ENCODE results near the gene APLF. TPM values are rescaled to one million over a fixed set of nuclear protein-coding genes. Genes with fewer than 3 reads are reported as not detected.
A peak's percentile ranks its signal among the peaks of the same experiment; 100 is the strongest.

APLF gene
- polyA plus RNA-seq, 2 of the 4 experiments (the other 2 are of a cell fraction): 1.5 to 2.8 TPM

DNA sequence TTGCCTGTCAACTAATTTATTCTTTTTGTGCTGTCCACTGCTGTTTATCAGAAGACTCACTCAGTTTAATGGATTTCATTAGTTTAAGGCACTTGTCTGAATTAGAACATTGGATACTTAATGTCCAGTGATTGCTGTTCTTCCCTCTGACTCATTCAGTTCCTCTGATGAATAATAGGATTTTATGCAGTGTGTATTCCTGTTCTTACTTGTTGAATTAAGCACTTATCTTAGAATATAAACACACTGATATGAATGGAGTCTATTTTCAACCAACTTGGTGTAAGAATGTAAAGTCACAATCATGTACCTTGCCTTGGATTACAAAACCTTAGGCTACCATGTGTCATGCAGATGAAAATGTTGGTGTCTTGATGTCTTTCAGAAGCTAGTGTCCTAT, 89.0 kb downstream of the APLF start:
- POLR2A ChIA-PET: no interaction called here
- H3K4me1 ChIP-seq: no peaks in the 10 kb centered on the region
- no peak overlapping the region for H3K4me3 ChIP-seq
- H3K4me2 ChIP-seq: no peak overlapping the region
- no peaks in the 10 kb centered on the region for H3K9me3 ChIP-seq
- no peak for TF ChIP-seq HES2 (IDR thresholded peaks at IDR 0.05)
- TF ChIP-seq FOXS1 (CRISPR knock-in tag; IDR thresholded peaks at IDR 0.05): no peak
- no peak for TF ChIP-seq JUNB (IDR thresholded peaks at IDR 0.05)
- H3K27ac ChIP-seq: no peak overlapping the region
- CTCF ChIA-PET: no interaction called here
- ATAC-seq (no peak), FAIRE-seq (no peak), DNase-seq (ENCODE audit: low read depth in 1 of 2, low spot score in 1 of 2) (no peak)

DNA sequence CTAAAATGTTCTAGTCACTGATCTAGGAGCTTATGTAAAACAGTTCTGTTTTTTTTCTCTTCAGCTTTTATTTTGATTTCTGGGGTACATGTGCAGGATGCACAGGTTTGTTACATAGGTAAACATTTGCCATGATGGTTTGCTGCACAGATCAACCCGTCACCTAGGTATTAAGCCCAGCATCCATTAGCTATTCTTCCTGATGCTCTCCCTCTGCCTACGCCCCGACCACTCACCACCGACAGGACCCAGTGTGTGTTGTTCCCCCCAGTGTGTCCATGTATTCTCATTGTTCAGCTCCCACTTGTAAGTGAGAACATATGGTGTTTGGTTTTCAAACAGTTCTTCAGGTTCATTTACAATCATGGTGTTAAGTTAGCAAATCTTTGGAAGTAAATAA, 91.2 kb downstream of the APLF start:
- 84% methylated on average over 4 of the region's 4 CpGs for WGBS (ENCODE audit: missing lambda C conversion rate)
- ATAC-seq (no peak), FAIRE-seq (no peak), DNase-seq (ENCODE audit: low read depth in 1 of 2, low spot score in 1 of 2) (no peak)
- Histone ChIP-seq H3K4me3 (no peak overlapping the region), H3K4me1 (no peaks in the 10 kb centered on the region), H3K9me3 (no peaks in the 10 kb centered on the region), H3K4me2 (no peak overlapping the region), H3K27ac (no peak overlapping the region)
- POLR2A ChIA-PET: no interaction called here
- TF ChIP-seq FOSL2 (IDR thresholded peaks at IDR 0.05): no peak
- no peak for TF ChIP-seq FOSL2 (CRISPR knock-in tag; IDR thresholded peaks at IDR 0.05)
- no peak for TF ChIP-seq EHMT2 (IDR thresholded peaks at IDR 0.05; ENCODE audit: low read depth)
- TF ChIP-seq ZNF302 (CRISPR knock-in tag; IDR thresholded peaks at IDR 0.05): no peak
- TF ChIP-seq HDAC2 (IDR thresholded peaks at IDR 0.05): no peak
- CTCF ChIA-PET: interaction anchor here (1.1 to 1.3 kb wide), 2 partner anchors 37 to 95 kb away, joined by 3 to 5 read pairs; no protein-coding TSS in a partner anchor

GRCh38 chr2:68559692-68560091, 92.3 kb downstream of the APLF start:
- FAIRE-seq (no peak), DNase-seq (ENCODE audit: low read depth in 1 of 2, low spot score in 1 of 2) (no peak), ATAC-seq (no peak)
- Histone ChIP-seq H3K9me3 (no peaks in the 10 kb centered on the region), H3K4me2 (no peak overlapping the region), H3K27ac (no peak overlapping the region), H3K4me3 (no peak overlapping the region), H3K4me1 (no peaks in the 10 kb centered on the region)
- ChIA-PET POLR2A (no interaction called here), CTCF (interaction anchor here (1.1 to 1.3 kb wide), 2 partner anchors 72 to 96 kb away, joined by 3 read pairs; no protein-coding TSS in a partner anchor)
- WGBS (ENCODE audit: missing lambda C conversion rate): 47% methylated on average over 2 of the region's 2 CpGs
- TF ChIP-seq MAFK (IDR thresholded peaks at IDR 0.05; ENCODE audit: partially characterized antibody): no peak

GRCh38 chr2:68560545-68560944, 93.2 kb downstream of the APLF start:
- CTCF ChIA-PET: interaction anchor here (0.9 to 1.1 kb wide), 2 partner anchors 8 to 119 kb away, joined by 3 read pairs; no protein-coding TSS in a partner anchor
- ATAC-seq: no peak
- Histone ChIP-seq H3K4me3 (no peak overlapping the region), H3K27ac (no peak overlapping the region), H3K4me2 (no peak overlapping the region), H3K4me1 (peaks cover 1% of the 10 kb centered on the region; the same call in 2 of the 3 replicates), H3K9me3 (no peaks in the 10 kb centered on the region)
- 46% methylated on average over 2 of the region's 2 CpGs for WGBS (ENCODE audit: missing lambda C conversion rate)
- no peak for DNase-seq (ENCODE audit: low read depth in 1 of 2, low spot score in 1 of 2)
- TF ChIP-seq CBX2 (IDR thresholded peaks at IDR 0.05; ENCODE audit: borderline replicate concordance, low read depth): no peak
- POLR2A ChIA-PET: no interaction called here
- FAIRE-seq: no peak

DNA sequence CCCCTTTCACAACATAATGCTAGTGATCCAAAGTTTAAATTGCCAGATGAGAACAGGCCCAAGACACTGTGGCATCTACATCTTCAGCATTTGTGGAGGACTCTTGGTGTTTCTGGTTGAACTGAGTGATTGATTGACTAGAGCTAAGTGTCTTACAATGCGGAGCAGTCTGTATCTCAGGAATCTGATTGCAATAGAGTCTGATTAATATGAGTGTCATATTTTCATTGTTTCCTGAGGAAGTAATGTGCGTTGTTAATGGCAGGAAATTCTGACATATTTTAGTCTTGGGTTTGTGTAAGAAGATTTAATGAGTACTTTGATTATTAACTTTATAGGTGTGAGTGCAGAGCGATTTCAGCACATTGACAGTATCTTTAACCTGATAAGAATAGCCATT, 94.0 kb downstream of the APLF start:
- TF ChIP-seq ATOH8 (CRISPR knock-in tag; IDR thresholded peaks at IDR 0.05; ENCODE audit: low read depth) (no peak), BHLHE40 (IDR thresholded peaks at IDR 0.05; ENCODE audit: low read depth, low read length) (no peak), ZSCAN20 (CRISPR knock-in tag; IDR thresholded peaks at IDR 0.05) (no peak), CBX2 (IDR thresholded peaks at IDR 0.05; ENCODE audit: borderline replicate concordance, low read depth) (no peak)
- Histone ChIP-seq H3K4me3 (no peak overlapping the region), H3K9me3 (no peaks in the 10 kb centered on the region), H3K27ac (no peak overlapping the region), H3K4me1 (peaks cover 9% of the 10 kb centered on the region; the same call in 2 of the 3 replicates), H3K4me2 (no peak overlapping the region)
- WGBS (ENCODE audit: missing lambda C conversion rate): 75% methylated on average over 3 of the region's 3 CpGs
- ChIA-PET CTCF (interaction anchor here (0.9 to 1.1 kb wide), 2 partner anchors 9 to 120 kb away, joined by 3 read pairs; no protein-coding TSS in a partner anchor), POLR2A (no interaction called here)
- ATAC-seq (no peak), FAIRE-seq (no peak), DNase-seq (ENCODE audit: low read depth in 1 of 2, low spot score in 1 of 2) (no peak)

GRCh38 chr2:68562934-68563333, 95.5 kb downstream of the APLF start:
- 75% methylated on average over 2 of the region's 2 CpGs for WGBS (ENCODE audit: missing lambda C conversion rate)
- DNase-seq (ENCODE audit: low read depth in 1 of 2, low spot score in 1 of 2) (no peak), FAIRE-seq (no peak), ATAC-seq (no peak)
- no peaks in the 10 kb centered on the region for H3K9me3 ChIP-seq
- no peak for TF ChIP-seq CEBPB (IDR thresholded peaks at IDR 0.05)
- TF ChIP-seq MAFK (IDR thresholded peaks at IDR 0.05; ENCODE audit: partially characterized antibody): peak; percentile 21
- no peak overlapping the region for H3K4me2 ChIP-seq
- ChIA-PET CTCF (interaction anchor here (0.6 to 1.2 kb wide), 2 partner anchors 253 to 1293 kb away, joined by 3 read pairs; no protein-coding TSS in a partner anchor), POLR2A (no interaction called here)
- H3K4me1 ChIP-seq: peaks cover 9% of the 10 kb centered on the region; the same call in 2 of the 3 replicates
- H3K27ac ChIP-seq: no peak overlapping the region
- H3K4me3 ChIP-seq: no peak overlapping the region

Data from A549 (cell line).